OCI-LY3 (cell line): Measurements from ENCODE around the gene NYAP2.

ENCODE experiments used
- H2AFZ ChIP-seq: fragments of 200-600, 300-600 bp; shearing (Covaris generic); 2 replicates; pipeline ENCODE4 v1.6.0; 2014; ENCODE audit warnings: antibody characterized with exemption, low read depth, low read length
- H3K27ac ChIP-seq: fragments of 200-600, 300-600 bp; sonication (generic); 2 replicates; pipeline ENCODE4 v1.5.1; 2014; ENCODE audit warnings: mild to moderate bottlenecking, low read length, moderate library complexity, mixed read lengths
- H3K27me3 ChIP-seq: fragments of 200-600, 300-600 bp; sonication (generic); 2 replicates; pipeline ENCODE4 v1.6.1; 2014; ENCODE audit warnings: low read depth, low read length, mixed read lengths
- H3K36me3 ChIP-seq: fragments of 200-600, 300-600 bp; sonication (generic); replicated peaks from 2 replicates; pipeline ENCODE3; 2014; ENCODE audit warnings: low read depth, low read length, mixed read lengths
- H3K4me1 ChIP-seq: fragments of 300-600, 200-600 bp; sonication (generic); 2 replicates; pipeline ENCODE4 v1.6.1; 2014; ENCODE audit warnings: low read length, mixed read lengths
- H3K4me2 ChIP-seq: fragments of 200-600, 300-600 bp; sonication (generic); 2 replicates; pipeline ENCODE4 v1.6.1; 2014; ENCODE audit warnings: low read length, mixed read lengths
- H3K4me3 ChIP-seq: fragments of 300-600, 200-600 bp; sonication (generic); 2 replicates; pipeline ENCODE4 v1.5.1; 2014; ENCODE audit warnings: antibody characterized with exemption, mild to moderate bottlenecking, low read length, moderate library complexity
- H3K79me2 ChIP-seq: fragments of 300-600, 200-600 bp; shearing (Covaris generic); 2 replicates; pipeline ENCODE4 v1.6.1; 2014; ENCODE audit warnings: mild to moderate bottlenecking, low read length, mixed read lengths
- H3K9ac ChIP-seq: fragments of 300-600, 200-600 bp; shearing (Covaris generic); 2 replicates; pipeline ENCODE4 v1.6.0; 2014; ENCODE audit warnings: mild to moderate bottlenecking, low read length, moderate library complexity
- H3K9me3 ChIP-seq: fragments of 200-600, 300-600 bp; shearing (Covaris generic); 2 replicates; pipeline ENCODE4 v1.6.1; 2014; ENCODE audit warnings: low read length, mixed read lengths; ENCODE audit not compliant: insufficient read depth
- H4K20me1 ChIP-seq: fragments of 200-600, 300-600 bp; sonication (generic); 2 replicates; pipeline ENCODE4 v1.6.1; 2016; ENCODE audit warnings: low read length, mixed read lengths; ENCODE audit not compliant: insufficient read depth
- EZH2phosphoT487 ChIP-seq: fragments of 200-600 bp; shearing (Covaris generic); IDR thresholded peaks from 2 replicates; pipeline ENCODE4 v1.6.1; 2018; ENCODE audit warnings: antibody characterized with exemption, mixed run types, low read depth
- TF ChIP-seq, protein P1 (sequence below): fragments of 200-600, 300-600 bp; sonication (generic); IDR thresholded peaks from 2 replicates; pipeline ENCODE4 v1.5.1; 2014; ENCODE audit warnings: antibody characterized with exemption, low read length, low read depth

Gene NYAP2

DNA sequence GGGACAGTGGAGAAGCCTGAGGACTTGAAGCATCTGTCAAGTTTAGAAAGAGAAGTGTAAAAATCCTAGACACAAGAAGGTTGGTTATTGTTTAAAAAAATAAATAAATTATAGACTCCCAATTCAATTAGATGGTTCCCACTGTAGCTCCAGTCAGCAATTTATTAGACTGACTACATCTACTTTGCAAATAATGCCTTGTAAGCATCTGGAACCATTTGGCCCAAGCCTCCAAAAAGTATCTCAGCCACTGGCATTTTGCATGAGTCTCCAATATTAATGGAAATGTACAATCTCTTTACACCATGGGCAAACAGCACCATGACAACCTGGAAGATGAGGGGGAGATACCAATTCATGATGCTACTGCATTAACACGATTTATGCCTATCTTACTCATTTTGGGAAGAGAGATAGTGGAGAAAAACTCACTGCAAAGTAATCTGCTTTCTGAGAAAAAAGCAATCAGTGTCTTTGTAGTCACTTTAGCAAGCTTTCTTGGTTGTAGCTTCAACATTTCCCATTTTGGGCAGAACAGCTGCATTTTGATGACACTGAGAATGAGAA lies 2.8 kb downstream of the NYAP2 start:
- Histone ChIP-seq H3K79me2 (no peaks in the 10 kb centered on the region), H3K36me3 (no peaks in the 10 kb centered on the region), H3K27ac (no peak overlapping the region), H4K20me1 (no peaks in the 10 kb centered on the region), H3K27me3 (no peaks in the 10 kb centered on the region), H3K9ac (no peak overlapping the region), H3K4me2 (no peak overlapping the region), H3K9me3 (no peaks in the 10 kb centered on the region), H3K4me1 (no peaks in the 10 kb centered on the region), H2AFZ (no peak overlapping the region), H3K4me3 (no peak overlapping the region)
- TF ChIP-seq, protein P1, sequence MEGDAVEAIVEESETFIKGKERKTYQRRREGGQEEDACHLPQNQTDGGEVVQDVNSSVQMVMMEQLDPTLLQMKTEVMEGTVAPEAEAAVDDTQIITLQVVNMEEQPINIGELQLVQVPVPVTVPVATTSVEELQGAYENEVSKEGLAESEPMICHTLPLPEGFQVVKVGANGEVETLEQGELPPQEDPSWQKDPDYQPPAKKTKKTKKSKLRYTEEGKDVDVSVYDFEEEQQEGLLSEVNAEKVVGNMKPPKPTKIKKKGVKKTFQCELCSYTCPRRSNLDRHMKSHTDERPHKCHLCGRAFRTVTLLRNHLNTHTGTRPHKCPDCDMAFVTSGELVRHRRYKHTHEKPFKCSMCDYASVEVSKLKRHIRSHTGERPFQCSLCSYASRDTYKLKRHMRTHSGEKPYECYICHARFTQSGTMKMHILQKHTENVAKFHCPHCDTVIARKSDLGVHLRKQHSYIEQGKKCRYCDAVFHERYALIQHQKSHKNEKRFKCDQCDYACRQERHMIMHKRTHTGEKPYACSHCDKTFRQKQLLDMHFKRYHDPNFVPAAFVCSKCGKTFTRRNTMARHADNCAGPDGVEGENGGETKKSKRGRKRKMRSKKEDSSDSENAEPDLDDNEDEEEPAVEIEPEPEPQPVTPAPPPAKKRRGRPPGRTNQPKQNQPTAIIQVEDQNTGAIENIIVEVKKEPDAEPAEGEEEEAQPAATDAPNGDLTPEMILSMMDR, result no peak
- TF ChIP-seq EZH2phosphoT487, result no peak

DNA sequence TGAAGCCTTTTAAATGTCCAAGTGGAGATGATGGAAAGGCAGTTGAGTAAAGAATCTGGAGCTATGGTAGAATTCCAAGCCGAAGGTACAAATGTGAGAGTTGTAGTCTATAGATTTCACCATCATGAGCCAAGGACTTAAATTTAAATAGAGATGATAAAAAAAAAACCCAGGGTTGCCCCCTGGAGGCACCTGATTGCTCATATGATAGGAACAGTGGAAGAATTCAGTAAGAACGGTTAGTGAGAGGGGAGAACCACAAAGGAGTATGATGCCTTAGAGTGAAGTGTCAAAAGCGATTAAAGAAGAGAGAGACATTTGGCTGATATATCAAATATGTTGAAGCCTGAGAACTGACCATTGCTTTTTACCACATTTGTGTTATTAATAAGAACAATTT lies 11.9 kb downstream of the NYAP2 start:
- no peak for TF ChIP-seq EZH2phosphoT487
- TF ChIP-seq, protein P1, result 0 out of 2 replicates have a peak, but pooled peaks have one; percentile 11
- no peak overlapping the region for H2AFZ ChIP-seq
- no peak overlapping the region for H3K4me2 ChIP-seq
- no peak overlapping the region for H3K9ac ChIP-seq
- no peaks in the 10 kb centered on the region for H3K79me2 ChIP-seq
- no peaks in the 10 kb centered on the region for H3K9me3 ChIP-seq
- no peak overlapping the region for H3K27ac ChIP-seq
- H3K4me3 ChIP-seq, result no peak overlapping the region
- H3K36me3 ChIP-seq, result no peaks in the 10 kb centered on the region
- H3K4me1 ChIP-seq, result no peaks in the 10 kb centered on the region
- no peaks in the 10 kb centered on the region for H4K20me1 ChIP-seq
- no peaks in the 10 kb centered on the region for H3K27me3 ChIP-seq

DNA sequence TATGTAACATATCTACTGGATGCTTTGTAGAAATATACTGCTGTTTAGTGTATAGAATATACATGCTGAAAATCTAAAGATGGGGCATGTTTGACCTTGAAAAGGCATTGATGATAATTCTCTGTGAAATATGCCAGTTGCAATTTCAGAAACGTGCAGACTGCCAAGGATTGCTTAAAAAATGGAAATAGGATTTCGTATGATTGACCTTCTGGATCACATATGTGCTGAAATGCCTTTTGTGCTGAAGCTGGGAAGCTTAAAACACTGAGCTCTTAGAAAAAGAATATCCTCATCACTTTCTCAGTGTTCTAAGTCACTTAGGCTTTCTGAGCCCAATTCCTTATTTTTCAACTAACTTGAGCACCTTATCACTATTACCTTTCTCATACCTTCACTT lies 14.3 kb downstream of the NYAP2 start:
- Histone ChIP-seq H2AFZ (no peak overlapping the region), H3K36me3 (no peaks in the 10 kb centered on the region), H3K4me2 (no peak overlapping the region), H3K27ac (no peak overlapping the region), H3K9ac (no peak overlapping the region), H3K4me3 (no peak overlapping the region), H4K20me1 (no peaks in the 10 kb centered on the region), H3K9me3 (no peaks in the 10 kb centered on the region), H3K4me1 (peaks cover 8% of the 10 kb centered on the region), H3K27me3 (no peaks in the 10 kb centered on the region), H3K79me2 (no peaks in the 10 kb centered on the region)
- TF ChIP-seq EZH2phosphoT487, result no peak
- TF ChIP-seq, protein P1, result no peak

DNA sequence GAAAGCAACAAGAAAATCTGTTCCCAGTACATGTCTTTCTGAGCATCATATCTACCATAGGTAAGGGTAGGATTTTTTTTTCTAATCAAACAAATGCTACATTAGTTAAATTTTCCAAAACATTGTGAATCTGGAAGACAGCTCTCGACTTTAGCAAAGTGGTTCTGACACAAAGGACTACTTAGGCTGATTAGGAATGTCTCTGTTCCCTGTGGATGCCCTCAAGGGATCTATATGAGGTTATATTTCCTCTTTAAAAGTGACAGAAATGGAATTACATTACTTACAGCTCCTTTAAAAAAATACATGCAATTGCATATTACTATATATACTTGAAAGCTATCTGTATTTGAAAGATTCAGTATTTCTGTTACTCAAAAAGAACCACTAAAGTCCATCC lies 15.4 kb downstream of the NYAP2 start:
- H3K9ac ChIP-seq, result no peak overlapping the region
- TF ChIP-seq EZH2phosphoT487, result no peak
- TF ChIP-seq, protein P1, result no peak
- H3K4me2 ChIP-seq, result no peak overlapping the region
- H4K20me1 ChIP-seq, result no peaks in the 10 kb centered on the region
- no peak overlapping the region for H3K27ac ChIP-seq
- H3K27me3 ChIP-seq, result no peaks in the 10 kb centered on the region
- H3K36me3 ChIP-seq, result no peaks in the 10 kb centered on the region
- H3K79me2 ChIP-seq, result no peaks in the 10 kb centered on the region
- peaks cover 8% of the 10 kb centered on the region for H3K4me1 ChIP-seq
- no peak overlapping the region for H3K4me3 ChIP-seq
- no peaks in the 10 kb centered on the region for H3K9me3 ChIP-seq
- no peak overlapping the region for H2AFZ ChIP-seq
